ENCODE results near the gene NDUFB2. TPM values are rescaled to one million over a fixed set of nuclear protein-coding genes. Genes with fewer than 3 reads are reported as not detected.

The NDUFB2 gene
- total RNA-seq, 1 experiment from 2014 or later = 189 TPM

GRCh38 chr7:140695381-140695780 lies 1.1 kb upstream of the NDUFB2 start:
- no peak for TF ChIP-seq CTCF (IDR thresholded peaks at IDR 0.05; ENCODE audit: unreplicated experiment)
- Mint-ChIP-seq H3K27me3 (ENCODE audit: insufficient read depth, unreplicated experiment) (no peaks in the 10 kb centered on the region), H3K4me3 (ENCODE audit: unreplicated experiment) (peak overlapping the region; percentile 86), H3K27ac (ENCODE audit: low read depth, unreplicated experiment) (peak overlapping the region; percentile 94), H3K4me1 (ENCODE audit: insufficient read depth, unreplicated experiment) (peaks cover 20% of the 10 kb centered on the region), H3K36me3 (ENCODE audit: insufficient read depth, unreplicated experiment) (peaks cover 19% of the 10 kb centered on the region), H3K9me3 (ENCODE audit: unreplicated experiment) (no peaks in the 10 kb centered on the region)
- BruUV-seq (replicated peaks) = no TSS peak
- DNase-seq (ENCODE audit: unreplicated experiment) = no peak
- intact Hi-C loops (cut with micrococcal nuclease) = no loop called here
- CTCF ChIA-PET = interaction anchor here (1.1 kb wide), 1 partner anchor 27 kb away, joined by 3 read pairs; no protein-coding TSS in a partner anchor
- POLR2A ChIA-PET = interaction anchor here (0.6 to 1.7 kb wide), 2 partner anchors 21 to 125 kb away, joined by 3 to 15 read pairs; partner anchors contain the start of gene ADCK2

- H3K4me3 Mint-ChIP-seq (ENCODE audit: unreplicated experiment) = peak overlapping the region; percentile 86
- peak; percentile 92 for DNase-seq (ENCODE audit: unreplicated experiment)
- no peak for TF ChIP-seq CTCF (IDR thresholded peaks at IDR 0.05; ENCODE audit: unreplicated experiment)
- ChIA-PET POLR2A (interaction anchor here (0.6 to 1.7 kb wide), 6 partner anchors 10 to 152 kb away, joined by 3 to 15 read pairs (median 4); partner anchors contain the start of gene ADCK2), CTCF (interaction anchor here (0.7 to 1.1 kb wide), 2 partner anchors 26 to 826 kb away, joined by 3 read pairs; no protein-coding TSS in a partner anchor)
- H3K27me3 Mint-ChIP-seq (ENCODE audit: insufficient read depth, unreplicated experiment) = no peaks in the 10 kb centered on the region
- peaks cover 20% of the 10 kb centered on the region for H3K4me1 Mint-ChIP-seq (ENCODE audit: insufficient read depth, unreplicated experiment)
- BruUV-seq (replicated peaks) = no TSS peak
- peaks cover 15% of the 10 kb centered on the region for H3K36me3 Mint-ChIP-seq (ENCODE audit: insufficient read depth, unreplicated experiment)
- intact Hi-C loops (cut with micrococcal nuclease) = loop anchor here (2.0 kb wide), 1 partner anchor 317 kb away; no protein-coding TSS in a partner anchor
- peak overlapping the region; percentile 94 for H3K27ac Mint-ChIP-seq (ENCODE audit: low read depth, unreplicated experiment)
- no peaks in the 10 kb centered on the region for H3K9me3 Mint-ChIP-seq (ENCODE audit: unreplicated experiment)
These were observed 356 bp upstream of the NDUFB2 start for GRCh38 chr7:140696024-140696679.

GRCh38 chr7:140697447-140698143 lies 1.1 kb downstream of the NDUFB2 start:
- Mint-ChIP-seq H3K27me3 (ENCODE audit: insufficient read depth, unreplicated experiment) (no peaks in the 10 kb centered on the region), H3K9me3 (ENCODE audit: unreplicated experiment) (no peaks in the 10 kb centered on the region), H3K27ac (ENCODE audit: low read depth, unreplicated experiment) (peak overlapping the region; percentile 94), H3K4me1 (ENCODE audit: insufficient read depth, unreplicated experiment) (peaks cover 20% of the 10 kb centered on the region), H3K36me3 (ENCODE audit: insufficient read depth, unreplicated experiment) (peaks cover 15% of the 10 kb centered on the region), H3K4me3 (ENCODE audit: unreplicated experiment) (peak overlapping the region; percentile 86)
- intact Hi-C loops (cut with micrococcal nuclease) = loop anchor here (2.0 kb wide), 1 partner anchor 315 kb away; no protein-coding TSS in a partner anchor
- BruUV-seq (replicated peaks) = no TSS peak
- ChIA-PET POLR2A (interaction anchor here (0.7 to 1.9 kb wide), 3 partner anchors 79 to 317 kb away, joined by 3 to 5 read pairs (median 4); no protein-coding TSS in a partner anchor), CTCF (interaction anchor here (0.5 to 0.8 kb wide), 2 partner anchors 172 to 382 kb away, joined by 3 to 7 read pairs; no protein-coding TSS in a partner anchor)
- no peak for DNase-seq (ENCODE audit: unreplicated experiment)
- TF ChIP-seq CTCF (IDR thresholded peaks at IDR 0.05; ENCODE audit: unreplicated experiment) = no peak

- H3K4me3 Mint-ChIP-seq (ENCODE audit: unreplicated experiment) = peak overlapping the region; percentile 86
- no peak for DNase-seq (ENCODE audit: unreplicated experiment)
- H3K9me3 Mint-ChIP-seq (ENCODE audit: unreplicated experiment) = no peaks in the 10 kb centered on the region
- H3K4me1 Mint-ChIP-seq (ENCODE audit: insufficient read depth, unreplicated experiment) = peaks cover 20% of the 10 kb centered on the region
- H3K27ac Mint-ChIP-seq (ENCODE audit: low read depth, unreplicated experiment) = peak overlapping the region; percentile 21
- CTCF ChIA-PET = interaction anchor here (0.5 kb wide), 1 partner anchor 173 kb away, joined by 3 read pairs; no protein-coding TSS in a partner anchor
- POLR2A ChIA-PET = interaction anchor here (1.9 kb wide), 1 partner anchor 316 kb away, joined by 4 read pairs; no protein-coding TSS in a partner anchor
- H3K27me3 Mint-ChIP-seq (ENCODE audit: insufficient read depth, unreplicated experiment) = no peaks in the 10 kb centered on the region
- intact Hi-C loops (cut with micrococcal nuclease) = no loop called here
- no TSS peak for BruUV-seq (replicated peaks)
- H3K36me3 Mint-ChIP-seq (ENCODE audit: insufficient read depth, unreplicated experiment) = peaks cover 23% of the 10 kb centered on the region
- TF ChIP-seq CTCF (IDR thresholded peaks at IDR 0.05; ENCODE audit: unreplicated experiment) = no peak
These were observed 2.0 kb downstream of the NDUFB2 start for GRCh38 chr7:140698477-140698876.
